Measurements from ENCODE around the gene OXCT1. TPM values are rescaled to one million over a fixed set of nuclear protein-coding genes. Genes with fewer than 3 reads are reported as not detected.

The OXCT1 gene
- total and polyA plus RNA-seq, 2 of the 8 experiments (the other 6 are each of a cell fraction or from before 2014, with no cell fraction given), result 10.1 to 28.2 TPM

DNA sequence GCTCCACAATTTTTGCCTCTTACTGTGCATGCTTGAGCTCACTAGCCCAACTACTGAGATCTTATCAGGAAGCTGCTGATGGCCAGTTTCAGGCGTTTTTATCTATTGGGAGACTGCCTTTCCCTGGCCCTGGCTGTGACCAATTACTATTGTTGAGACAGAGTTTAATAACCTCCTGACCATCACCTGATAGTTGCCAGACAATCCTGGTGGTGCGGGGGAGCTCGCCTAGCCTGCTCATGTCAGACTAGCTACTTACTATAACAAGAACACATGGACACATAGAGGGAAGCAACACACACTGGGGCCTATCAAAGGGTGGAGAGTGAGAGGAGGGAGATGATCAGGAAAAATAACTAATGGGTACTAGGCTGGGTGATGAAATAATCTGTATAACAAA, 13.0 kb upstream of the OXCT1 start (continued):
- TF ChIP-seq, protein P1, sequence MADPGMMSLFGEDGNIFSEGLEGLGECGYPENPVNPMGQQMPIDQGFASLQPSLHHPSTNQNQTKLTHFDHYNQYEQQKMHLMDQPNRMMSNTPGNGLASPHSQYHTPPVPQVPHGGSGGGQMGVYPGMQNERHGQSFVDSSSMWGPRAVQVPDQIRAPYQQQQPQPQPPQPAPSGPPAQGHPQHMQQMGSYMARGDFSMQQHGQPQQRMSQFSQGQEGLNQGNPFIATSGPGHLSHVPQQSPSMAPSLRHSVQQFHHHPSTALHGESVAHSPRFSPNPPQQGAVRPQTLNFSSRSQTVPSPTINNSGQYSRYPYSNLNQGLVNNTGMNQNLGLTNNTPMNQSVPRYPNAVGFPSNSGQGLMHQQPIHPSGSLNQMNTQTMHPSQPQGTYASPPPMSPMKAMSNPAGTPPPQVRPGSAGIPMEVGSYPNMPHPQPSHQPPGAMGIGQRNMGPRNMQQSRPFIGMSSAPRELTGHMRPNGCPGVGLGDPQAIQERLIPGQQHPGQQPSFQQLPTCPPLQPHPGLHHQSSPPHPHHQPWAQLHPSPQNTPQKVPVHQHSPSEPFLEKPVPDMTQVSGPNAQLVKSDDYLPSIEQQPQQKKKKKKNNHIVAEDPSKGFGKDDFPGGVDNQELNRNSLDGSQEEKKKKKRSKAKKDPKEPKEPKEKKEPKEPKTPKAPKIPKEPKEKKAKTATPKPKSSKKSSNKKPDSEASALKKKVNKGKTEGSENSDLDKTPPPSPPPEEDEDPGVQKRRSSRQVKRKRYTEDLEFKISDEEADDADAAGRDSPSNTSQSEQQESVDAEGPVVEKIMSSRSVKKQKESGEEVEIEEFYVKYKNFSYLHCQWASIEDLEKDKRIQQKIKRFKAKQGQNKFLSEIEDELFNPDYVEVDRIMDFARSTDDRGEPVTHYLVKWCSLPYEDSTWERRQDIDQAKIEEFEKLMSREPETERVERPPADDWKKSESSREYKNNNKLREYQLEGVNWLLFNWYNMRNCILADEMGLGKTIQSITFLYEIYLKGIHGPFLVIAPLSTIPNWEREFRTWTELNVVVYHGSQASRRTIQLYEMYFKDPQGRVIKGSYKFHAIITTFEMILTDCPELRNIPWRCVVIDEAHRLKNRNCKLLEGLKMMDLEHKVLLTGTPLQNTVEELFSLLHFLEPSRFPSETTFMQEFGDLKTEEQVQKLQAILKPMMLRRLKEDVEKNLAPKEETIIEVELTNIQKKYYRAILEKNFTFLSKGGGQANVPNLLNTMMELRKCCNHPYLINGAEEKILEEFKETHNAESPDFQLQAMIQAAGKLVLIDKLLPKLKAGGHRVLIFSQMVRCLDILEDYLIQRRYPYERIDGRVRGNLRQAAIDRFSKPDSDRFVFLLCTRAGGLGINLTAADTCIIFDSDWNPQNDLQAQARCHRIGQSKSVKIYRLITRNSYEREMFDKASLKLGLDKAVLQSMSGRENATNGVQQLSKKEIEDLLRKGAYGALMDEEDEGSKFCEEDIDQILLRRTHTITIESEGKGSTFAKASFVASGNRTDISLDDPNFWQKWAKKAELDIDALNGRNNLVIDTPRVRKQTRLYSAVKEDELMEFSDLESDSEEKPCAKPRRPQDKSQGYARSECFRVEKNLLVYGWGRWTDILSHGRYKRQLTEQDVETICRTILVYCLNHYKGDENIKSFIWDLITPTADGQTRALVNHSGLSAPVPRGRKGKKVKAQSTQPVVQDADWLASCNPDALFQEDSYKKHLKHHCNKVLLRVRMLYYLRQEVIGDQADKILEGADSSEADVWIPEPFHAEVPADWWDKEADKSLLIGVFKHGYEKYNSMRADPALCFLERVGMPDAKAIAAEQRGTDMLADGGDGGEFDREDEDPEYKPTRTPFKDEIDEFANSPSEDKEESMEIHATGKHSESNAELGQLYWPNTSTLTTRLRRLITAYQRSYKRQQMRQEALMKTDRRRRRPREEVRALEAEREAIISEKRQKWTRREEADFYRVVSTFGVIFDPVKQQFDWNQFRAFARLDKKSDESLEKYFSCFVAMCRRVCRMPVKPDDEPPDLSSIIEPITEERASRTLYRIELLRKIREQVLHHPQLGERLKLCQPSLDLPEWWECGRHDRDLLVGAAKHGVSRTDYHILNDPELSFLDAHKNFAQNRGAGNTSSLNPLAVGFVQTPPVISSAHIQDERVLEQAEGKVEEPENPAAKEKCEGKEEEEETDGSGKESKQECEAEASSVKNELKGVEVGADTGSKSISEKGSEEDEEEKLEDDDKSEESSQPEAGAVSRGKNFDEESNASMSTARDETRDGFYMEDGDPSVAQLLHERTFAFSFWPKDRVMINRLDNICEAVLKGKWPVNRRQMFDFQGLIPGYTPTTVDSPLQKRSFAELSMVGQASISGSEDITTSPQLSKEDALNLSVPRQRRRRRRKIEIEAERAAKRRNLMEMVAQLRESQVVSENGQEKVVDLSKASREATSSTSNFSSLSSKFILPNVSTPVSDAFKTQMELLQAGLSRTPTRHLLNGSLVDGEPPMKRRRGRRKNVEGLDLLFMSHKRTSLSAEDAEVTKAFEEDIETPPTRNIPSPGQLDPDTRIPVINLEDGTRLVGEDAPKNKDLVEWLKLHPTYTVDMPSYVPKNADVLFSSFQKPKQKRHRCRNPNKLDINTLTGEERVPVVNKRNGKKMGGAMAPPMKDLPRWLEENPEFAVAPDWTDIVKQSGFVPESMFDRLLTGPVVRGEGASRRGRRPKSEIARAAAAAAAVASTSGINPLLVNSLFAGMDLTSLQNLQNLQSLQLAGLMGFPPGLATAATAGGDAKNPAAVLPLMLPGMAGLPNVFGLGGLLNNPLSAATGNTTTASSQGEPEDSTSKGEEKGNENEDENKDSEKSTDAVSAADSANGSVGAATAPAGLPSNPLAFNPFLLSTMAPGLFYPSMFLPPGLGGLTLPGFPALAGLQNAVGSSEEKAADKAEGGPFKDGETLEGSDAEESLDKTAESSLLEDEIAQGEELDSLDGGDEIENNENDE (IDR thresholded peaks at IDR 0.05; ENCODE audit: insufficient replicate concordance, low read length), result no peak
- TF ChIP-seq, protein P2, sequence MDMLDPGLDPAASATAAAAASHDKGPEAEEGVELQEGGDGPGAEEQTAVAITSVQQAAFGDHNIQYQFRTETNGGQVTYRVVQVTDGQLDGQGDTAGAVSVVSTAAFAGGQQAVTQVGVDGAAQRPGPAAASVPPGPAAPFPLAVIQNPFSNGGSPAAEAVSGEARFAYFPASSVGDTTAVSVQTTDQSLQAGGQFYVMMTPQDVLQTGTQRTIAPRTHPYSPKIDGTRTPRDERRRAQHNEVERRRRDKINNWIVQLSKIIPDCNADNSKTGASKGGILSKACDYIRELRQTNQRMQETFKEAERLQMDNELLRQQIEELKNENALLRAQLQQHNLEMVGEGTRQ (IDR thresholded peaks at IDR 0.05; ENCODE audit: low read length), result no peak
- TF ChIP-seq EZH2 (IDR thresholded peaks at IDR 0.05; ENCODE audit: low read depth, low read length, severe bottlenecking) (no peak), SP1 (IDR thresholded peaks at IDR 0.05; ENCODE audit: low read depth, low read length) (no peak), POLR2A (IDR thresholded peaks at IDR 0.05; ENCODE audit: control extremely low read depth in 1 of 2, low read depth in 2 of 2, low read length in 2 of 2) (no peak)

Data from H1 (cell line).